ENCODE results near the gene RDX.
A peak's percentile ranks its signal among the peaks of the same experiment; 100 is the strongest.

RDX gene

DNA sequence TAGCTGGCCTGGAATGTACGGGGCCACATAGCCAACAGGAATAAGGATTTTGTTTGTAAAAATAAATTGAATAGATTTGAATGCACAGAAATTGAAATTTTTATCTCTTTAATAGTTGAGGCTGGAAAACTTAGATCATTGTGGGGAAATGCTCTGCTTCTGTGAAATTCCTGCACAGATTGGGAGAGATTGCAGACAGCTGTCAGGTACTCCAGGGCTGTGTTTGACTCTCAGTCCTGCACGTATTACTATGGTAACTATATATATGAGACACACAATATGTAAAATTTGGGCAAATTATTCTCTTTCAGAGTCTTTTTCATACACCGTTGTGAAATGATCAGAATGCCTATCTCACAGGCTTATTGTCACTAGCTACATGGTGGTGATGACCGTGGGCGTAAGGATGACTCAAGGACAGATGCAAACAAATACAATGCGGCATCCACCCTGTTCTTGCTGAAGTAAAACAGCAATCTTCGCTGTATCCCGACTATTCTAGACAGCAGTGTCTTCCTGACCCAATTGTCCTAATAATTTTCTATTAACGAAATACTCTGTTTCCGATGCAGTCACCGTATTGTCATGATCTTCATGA is 123.8 kb downstream of the RDX start:
- DNase-seq (ENCODE audit: low spot score) = no peak

DNA sequence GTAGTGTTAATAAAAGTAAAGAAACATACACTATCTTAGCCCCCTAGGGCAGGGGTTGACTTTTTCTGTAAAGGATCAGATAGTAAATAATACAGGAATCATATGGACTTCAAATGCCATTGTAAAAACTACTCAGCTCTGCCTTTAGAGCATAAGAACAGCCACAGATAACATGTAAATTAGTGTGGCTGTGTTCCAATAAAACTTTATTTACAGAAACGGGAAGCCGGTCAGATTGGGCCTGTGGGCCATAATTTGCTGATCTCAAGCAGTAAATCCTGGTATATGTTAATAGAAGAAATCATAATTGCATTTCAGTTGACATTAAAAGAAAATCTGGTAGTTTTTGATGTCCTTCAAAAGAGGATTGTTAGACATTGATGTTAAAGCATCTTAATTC is 126.7 kb downstream of the RDX start:
- DNase-seq (ENCODE audit: low spot score) = no peak

GRCh38 chr11:110168033-110168803 is 128.2 kb downstream of the RDX start:
- DNase-seq (ENCODE audit: low spot score) = no peak

DNA sequence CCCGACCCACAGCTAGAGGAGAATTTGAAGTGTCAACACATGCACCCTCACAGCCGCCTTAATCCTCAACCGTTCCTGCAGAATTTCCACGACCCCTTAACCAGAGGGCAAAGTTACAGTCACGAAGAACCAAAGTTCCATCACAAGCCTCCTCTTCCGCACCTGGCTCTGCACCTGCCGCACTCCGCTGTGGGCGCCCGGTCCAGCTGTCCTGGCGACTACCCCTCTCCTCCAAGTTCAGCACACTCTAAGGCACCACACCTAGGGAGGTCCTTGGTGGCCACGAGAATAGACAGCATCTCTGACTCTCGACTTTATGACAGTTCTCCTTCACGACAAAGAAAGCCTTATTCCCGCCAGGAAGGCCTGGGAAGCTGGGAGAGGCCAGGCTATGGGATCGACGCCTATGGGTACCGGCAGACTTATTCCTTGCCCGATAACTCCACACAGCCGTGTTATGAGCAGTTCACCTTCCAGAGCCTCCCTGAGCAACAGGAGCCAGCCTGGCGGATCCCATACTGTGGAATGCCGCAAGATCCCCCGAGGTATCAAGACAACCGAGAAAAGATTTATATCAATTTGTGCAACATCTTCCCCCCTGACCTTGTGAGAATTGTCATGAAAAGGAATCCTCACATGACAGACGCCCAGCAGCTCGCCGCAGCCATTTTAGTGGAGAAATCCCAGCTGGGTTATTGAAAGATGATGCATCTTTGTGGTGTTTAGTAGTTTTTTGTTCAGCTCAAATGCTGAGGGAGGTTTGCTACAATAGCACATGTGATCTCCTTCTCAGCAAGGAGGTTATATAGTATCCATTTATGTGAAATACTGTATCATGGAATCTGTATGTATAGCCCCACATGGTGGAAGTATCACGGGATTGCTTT is 131.1 kb downstream of the RDX start:
- DNase-seq (ENCODE audit: low spot score) = no peak

GRCh38 chr11:110162216-110162615 is 134.2 kb downstream of the RDX start:
- DNase-seq (ENCODE audit: low spot score) = no peak

DNA sequence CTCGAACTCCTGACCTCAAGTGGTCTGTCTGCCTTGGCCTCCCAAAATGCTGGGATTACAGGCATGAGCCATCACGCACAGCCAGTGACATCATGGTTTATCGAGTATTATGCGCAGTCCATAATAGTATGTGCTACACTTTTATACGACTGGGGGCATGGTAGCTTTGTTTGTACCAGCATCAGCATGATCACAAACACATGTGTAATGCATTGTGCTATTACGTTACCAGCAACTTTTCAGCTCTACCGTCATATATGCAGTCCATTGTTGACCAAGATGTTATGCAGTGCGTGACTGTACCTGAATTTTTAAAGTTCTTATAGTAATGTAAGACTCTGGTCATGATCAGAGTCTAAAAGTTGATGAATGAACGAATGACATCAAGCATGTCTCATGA is 135.4 kb downstream of the RDX start:
- no peak for DNase-seq (ENCODE audit: low spot score)

- no peak for DNase-seq (ENCODE audit: low spot score)
These were observed 136.0 kb downstream of the RDX start for GRCh38 chr11:110160437-110160836.

DNA sequence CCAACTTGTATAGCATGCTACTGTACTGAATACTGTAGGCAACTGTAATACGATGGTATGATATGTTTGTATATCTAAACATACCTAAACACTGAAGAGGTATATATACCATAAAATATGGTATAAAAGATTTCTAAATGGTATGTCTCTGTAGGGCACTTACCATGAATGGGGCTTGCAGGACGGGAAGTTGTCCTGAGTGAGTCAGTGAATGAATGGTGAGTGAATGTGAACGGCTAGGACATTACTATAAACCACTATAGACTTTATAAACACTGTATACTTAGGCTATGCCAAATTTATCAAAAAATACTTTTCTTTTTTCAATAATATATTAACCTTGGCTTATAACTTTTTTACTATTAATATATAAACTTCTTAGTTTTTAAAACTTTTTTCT is 136.4 kb downstream of the RDX start:
- no peak for DNase-seq (ENCODE audit: low spot score)

GRCh38 chr11:110159476-110159875 is 136.9 kb downstream of the RDX start:
- no peak for DNase-seq (ENCODE audit: low spot score)

- DNase-seq (ENCODE audit: low spot score) = no peak
These were observed 137.9 kb downstream of the RDX start for GRCh38 chr11:110158317-110159200.

- no peak for DNase-seq (ENCODE audit: low spot score)
These were observed 139.9 kb downstream of the RDX start for GRCh38 chr11:110156503-110156902.

- DNase-seq (ENCODE audit: low spot score) = no peak
These were observed 142.9 kb downstream of the RDX start for GRCh38 chr11:110153474-110153873.

DNA sequence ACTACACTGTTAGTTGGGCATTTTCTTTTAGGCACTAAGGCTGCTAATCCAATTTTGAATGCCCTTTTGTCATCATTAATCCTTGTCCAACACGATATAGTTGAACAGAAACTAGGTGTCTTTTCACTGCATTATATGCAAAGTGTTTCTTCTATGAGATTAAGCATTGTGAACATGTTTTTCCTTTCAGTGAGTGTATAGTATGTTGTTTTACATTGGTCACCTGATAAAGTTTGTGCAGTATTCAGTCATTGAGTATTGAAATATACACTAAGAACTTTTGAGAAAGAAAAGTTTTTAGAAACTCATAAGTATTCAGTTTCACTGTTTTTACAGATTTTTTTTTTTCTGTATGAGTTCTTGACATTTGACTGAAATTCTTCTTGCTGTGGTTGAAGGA is 144.2 kb downstream of the RDX start:
- no peak for DNase-seq (ENCODE audit: low spot score)

DNA sequence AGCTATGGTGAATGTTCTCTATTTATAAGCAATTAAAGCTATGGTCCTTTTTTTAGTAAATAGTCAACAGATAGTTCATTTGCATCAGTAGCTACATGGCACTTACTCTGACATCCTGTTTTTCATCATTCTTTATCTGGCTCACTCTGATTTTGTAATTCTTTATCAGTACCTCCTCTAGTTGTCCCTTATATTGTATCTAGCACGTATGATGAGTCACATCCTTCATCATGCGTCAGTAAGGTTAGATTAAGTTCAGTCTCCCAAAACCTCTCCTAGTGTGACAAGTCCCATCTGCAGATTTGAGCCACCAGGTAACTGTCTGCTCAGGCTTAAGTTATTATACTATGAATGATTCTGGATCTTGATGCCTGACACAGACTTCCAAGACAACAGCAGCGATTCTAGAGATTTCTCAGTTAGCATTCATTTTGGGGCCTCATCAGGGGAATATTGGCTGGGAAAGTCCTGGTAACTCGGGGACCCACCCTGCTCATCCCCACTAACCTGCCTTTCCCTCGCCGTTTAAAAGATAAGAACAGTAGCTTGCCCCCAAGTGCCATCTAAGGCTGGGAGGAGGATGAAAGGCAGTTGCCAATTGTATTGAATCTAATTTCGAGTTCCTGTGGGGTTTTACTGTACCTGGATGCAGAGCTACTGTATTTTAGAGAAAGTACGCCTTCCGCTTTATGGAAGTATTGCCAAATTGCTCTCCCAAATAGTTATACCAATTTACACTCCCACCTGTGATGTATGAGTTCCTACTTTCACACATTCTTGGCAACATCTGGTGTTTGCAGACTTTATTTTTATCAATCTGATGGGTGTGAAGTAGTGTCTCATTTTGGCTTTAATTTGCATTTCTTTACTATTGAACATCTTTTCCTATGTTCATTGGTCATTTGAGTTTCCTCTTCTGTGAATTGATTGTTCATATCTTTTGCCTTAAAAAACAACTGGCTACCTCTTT is 147.4 kb downstream of the RDX start:
- peak; percentile 14 for DNase-seq (ENCODE audit: low spot score)

DNA sequence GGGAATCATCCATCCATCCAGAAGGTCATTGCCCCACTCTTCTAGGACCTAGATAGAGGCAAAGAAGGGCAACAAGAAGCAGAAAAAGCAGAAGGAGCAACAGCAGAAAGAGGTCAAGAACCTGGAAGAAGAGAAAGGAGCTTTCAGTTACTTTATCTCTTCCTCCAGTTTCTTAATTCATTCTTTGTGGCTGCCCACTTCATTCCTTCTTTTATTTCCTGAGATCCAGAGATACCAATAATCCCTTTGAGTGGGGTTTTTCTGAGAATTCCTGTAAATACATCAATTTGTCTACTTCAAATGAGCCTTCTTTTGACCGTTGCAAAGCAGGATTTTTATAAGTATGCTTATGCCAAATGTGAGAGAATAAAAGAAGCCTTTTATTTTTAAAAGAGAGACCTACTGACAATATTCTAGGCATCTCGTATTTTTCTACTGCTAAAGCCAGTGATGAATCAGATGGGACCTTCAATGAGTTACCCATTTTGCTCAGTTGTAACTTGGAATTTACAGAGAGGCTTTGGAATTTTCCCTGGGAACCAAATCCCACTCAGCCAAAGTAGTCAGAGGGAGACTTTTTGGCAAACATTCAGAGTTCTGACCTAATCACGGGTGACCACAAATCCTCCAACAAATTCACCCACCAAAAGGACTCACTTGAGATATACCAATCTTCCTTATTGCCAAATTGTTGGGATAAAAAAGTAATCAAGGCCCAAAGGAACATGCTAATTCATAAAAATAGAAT is 148.3 kb downstream of the RDX start:
- DNase-seq (ENCODE audit: low spot score) = peak; percentile 20

- DNase-seq (ENCODE audit: low spot score) = no peak
These were observed 154.6 kb downstream of the RDX start for GRCh38 chr11:110141812-110142211.

- no peak for DNase-seq (ENCODE audit: low spot score)
These were observed 162.3 kb downstream of the RDX start for GRCh38 chr11:110134110-110134509.

DNA sequence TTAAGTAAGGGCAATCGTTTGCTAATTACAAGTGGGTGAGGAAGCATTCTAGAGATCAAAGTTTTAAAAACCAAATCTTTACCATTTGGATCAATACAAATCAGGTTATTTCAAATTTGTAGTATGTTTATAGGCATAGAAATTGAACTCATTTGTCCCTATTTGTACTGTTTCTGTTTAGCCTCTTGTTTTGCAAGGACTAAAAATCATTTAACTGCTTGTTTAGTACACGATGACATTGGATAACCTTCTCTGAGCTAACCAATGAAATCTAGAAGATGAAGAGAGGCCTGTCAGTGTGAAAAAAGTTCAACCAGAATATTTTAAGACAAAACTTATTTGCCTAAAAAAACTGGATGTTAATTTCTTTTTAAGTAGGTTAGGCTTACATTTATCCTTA is 163.3 kb downstream of the RDX start:
- no peak for DNase-seq (ENCODE audit: low spot score)

DNA sequence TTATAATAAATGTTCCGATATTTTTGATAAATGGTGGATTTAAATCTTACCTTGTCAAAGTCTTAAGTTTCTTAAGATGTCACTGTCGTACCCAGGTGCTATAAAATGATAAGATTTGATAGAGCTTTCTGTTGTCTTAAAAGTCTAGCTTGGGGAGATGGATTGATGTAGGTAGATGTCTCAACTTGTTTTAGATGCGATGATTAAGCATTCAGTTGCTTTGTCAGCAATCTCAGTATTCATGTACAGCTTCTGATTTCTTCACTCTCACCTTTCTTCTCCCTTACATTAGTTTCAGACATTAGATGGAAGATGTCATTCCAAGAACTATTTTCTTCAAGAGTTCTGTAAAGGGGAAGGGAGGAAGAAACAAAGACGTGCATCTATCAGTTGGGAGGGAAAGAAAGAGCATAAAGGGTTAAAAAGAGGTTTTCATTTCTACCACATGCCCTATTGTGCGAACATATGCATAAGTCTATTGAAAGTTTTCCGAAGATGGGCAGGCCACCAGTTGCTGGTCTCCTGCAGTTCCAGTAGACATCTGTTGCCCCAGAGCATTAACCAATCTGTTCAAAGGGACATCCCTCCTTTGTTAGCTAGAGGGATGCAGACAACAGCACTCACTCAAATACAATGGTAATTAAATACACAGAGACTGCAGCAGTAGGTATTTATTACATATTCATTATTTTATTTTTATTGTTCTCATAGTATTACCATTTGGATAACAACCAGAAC is 164.9 kb downstream of the RDX start:
- DNase-seq (ENCODE audit: low spot score) = no peak
